H1 (cell line): ENCODE measurements around the gene PAIP1. TPM values are rescaled to one million over a fixed set of nuclear protein-coding genes. Genes with fewer than 3 reads are reported as not detected.

ENCODE experiments used
- ASH2L ChIP-seq: fragments of 200-600, 300-600 bp; sonication (generic); IDR thresholded peaks from one replicate; pipeline ENCODE4 v1.7.1; 2017; ENCODE audit warnings: low read length
- CTCF ChIP-seq, 3 experiments: IDR thresholded peaks; 1 replicate in 2 of 3; 2 replicates in 1 of 3; pipeline versions ENCODE4 v1.5.1 to v1.6.1; 2011; ENCODE audit warnings: low read length in 3 of 3, mild to moderate bottlenecking in 3 of 3, inconsistent platforms in 2 of 3, low read depth in 1 of 3, moderate library complexity in 1 of 3; ENCODE audit not compliant: insufficient read depth in 1 of 3; ENCODE audit errors: control extremely low read depth in 1 of 3
- polyA plus RNA-seq, 7 experiments: library from polyadenylated mRNA; depleted of rRNA in 3 of 7; stranded (reverse) in 5 of 7; unstranded in 2 of 7; fragments of >200 nt in 5 of 7; fragments of 200-250 nt in 2 of 7; gene quantifications; 1 replicate in 5 of 7; 2 replicates in 1 of 7; 4 replicates in 1 of 7; pipeline versions ENCODE4 v1.2.1 to v1.2.3, GENCODE V29; 2011 to 2013; ENCODE audit warnings: missing spikeins in 2 of 7, mixed read lengths in 2 of 7
- total RNA-seq: library from RNA; stranded (reverse); fragmentation: NEBNext Ultra II Directional; extraction: Animal tissue kit (Norgen Biotek cat#: 25700); gene quantifications from 2 replicates; pipeline ENCODE4 v1.2.1, GENCODE V29; 2021

PAIP1 gene
- total and polyA plus RNA-seq, 2 of the 8 experiments (the other 6 are each of a cell fraction or from before 2014, with no cell fraction given): 62.9 to 89.5 TPM

- peak; percentile 30 to 53 (median 33) for TF ChIP-seq CTCF (IDR thresholded peaks at IDR 0.05; ENCODE audit: control extremely low read depth in 1 of 3, insufficient read depth in 1 of 3, low read depth in 1 of 3, low read length in 3 of 3)
- peak; percentile 42 for TF ChIP-seq ASH2L
These were observed at the start of gene PAIP1 (continued) for GRCh38 chr5:43556857-43557542.
